Caco-2 (cell line): Measurements from ENCODE around the gene C5. TPM values are rescaled to one million over a fixed set of nuclear protein-coding genes. Genes with fewer than 3 reads are reported as not detected.

Experiments
- total RNA-seq: library from RNA; stranded (reverse); gene quantifications from 2 replicates; pipeline ENCODE4 v1.2.3, GENCODE V29; 2022

C5 gene
- total RNA-seq, 1 experiment from 2014 or later = 14.9 TPM

Other genes starting within 250 kb of the C5 start
- gene PSMD5, start 207.4 kb downstream of the C5 start, total RNA-seq = 53.7 and 68.1 TPM in 2 replicates
- 75.9 and 76.3 TPM in 2 replicates for gene PHF19, start 173.1 kb downstream of the C5 start, total RNA-seq
- gene TRAF1, start 123.5 kb downstream of the C5 start, total RNA-seq = 1.1 and 1.3 TPM in 2 replicates
- 12.0 and 14.9 TPM in 2 replicates for gene CNTRL, start 24.7 kb upstream of the C5 start, total RNA-seq
- 70.3 and 73.2 TPM in 2 replicates for gene RAB14, start 151.6 kb upstream of the C5 start, total RNA-seq
- gene GSN, start 217.9 kb upstream of the C5 start, total RNA-seq = 99.6 and 100 TPM in 2 replicates